Sigmoid colon (tissue), 4 donors: ENCODE results near the gene NRXN3.

Source experiments
- EP300 ChIP-seq, 4 donors: sonication (generic); formaldehyde crosslinking; IDR thresholded peaks; one replicate each; pipeline ENCODE4 v1.6.1; 2017; ENCODE audit warnings: antibody characterized with exemption in 4 of 4
- POLR2A ChIP-seq, 2 donors: fragments of 450-650 bp; IDR thresholded peaks; one replicate each; pipeline ENCODE4 v1.6.1; 2016; ENCODE audit warnings: antibody characterized with exemption in 2 of 2, mild to moderate bottlenecking in 2 of 2, moderate library complexity in 2 of 2
- POLR2AphosphoS5 ChIP-seq, 4 donors: sonication (generic); formaldehyde crosslinking; IDR thresholded peaks; one replicate each; pipeline ENCODE4 v1.6.1; 2017; ENCODE audit warnings: antibody characterized with exemption in 4 of 4
- TF ChIP-seq, protein P1 (sequence below), 4 experiments: fragments of 450-650 bp in 3 of 4; fragments of 200-600 bp in 1 of 4; IDR thresholded peaks; one replicate each; pipeline ENCODE4 v1.5.1; 2016 to 2019; ENCODE audit warnings: antibody characterized with exemption in 4 of 4, mild to moderate bottlenecking in 3 of 4, moderate library complexity in 2 of 4

DNA sequence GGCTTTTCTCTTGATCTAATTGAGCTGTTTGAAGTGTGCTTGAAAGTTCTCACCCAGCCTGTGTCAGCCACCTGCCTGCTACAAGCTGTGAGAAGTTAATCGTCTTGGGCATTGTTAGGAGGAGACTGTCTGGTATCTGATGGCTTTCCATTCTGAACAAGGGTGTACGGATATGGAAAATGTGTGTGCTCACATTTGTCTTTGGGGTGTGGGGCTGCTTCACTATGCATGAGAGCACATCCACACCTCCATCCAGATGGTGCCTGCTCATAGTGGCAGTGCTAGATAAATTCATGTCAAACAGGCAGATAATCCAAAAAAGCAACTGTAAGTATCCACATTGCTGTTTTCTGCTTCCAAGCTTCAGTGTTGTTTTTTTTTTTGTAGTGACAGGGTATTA lies 1578.9 kb downstream of the NRXN3 start:
- TF ChIP-seq, protein P1, sequence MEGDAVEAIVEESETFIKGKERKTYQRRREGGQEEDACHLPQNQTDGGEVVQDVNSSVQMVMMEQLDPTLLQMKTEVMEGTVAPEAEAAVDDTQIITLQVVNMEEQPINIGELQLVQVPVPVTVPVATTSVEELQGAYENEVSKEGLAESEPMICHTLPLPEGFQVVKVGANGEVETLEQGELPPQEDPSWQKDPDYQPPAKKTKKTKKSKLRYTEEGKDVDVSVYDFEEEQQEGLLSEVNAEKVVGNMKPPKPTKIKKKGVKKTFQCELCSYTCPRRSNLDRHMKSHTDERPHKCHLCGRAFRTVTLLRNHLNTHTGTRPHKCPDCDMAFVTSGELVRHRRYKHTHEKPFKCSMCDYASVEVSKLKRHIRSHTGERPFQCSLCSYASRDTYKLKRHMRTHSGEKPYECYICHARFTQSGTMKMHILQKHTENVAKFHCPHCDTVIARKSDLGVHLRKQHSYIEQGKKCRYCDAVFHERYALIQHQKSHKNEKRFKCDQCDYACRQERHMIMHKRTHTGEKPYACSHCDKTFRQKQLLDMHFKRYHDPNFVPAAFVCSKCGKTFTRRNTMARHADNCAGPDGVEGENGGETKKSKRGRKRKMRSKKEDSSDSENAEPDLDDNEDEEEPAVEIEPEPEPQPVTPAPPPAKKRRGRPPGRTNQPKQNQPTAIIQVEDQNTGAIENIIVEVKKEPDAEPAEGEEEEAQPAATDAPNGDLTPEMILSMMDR (IDR thresholded peaks at IDR 0.05): no peak
- TF ChIP-seq POLR2A (IDR thresholded peaks at IDR 0.05) (no peak), EP300 (IDR thresholded peaks at IDR 0.05) (no peak), POLR2AphosphoS5 (IDR thresholded peaks at IDR 0.05) (no peak)
